Activated gamma-delta T cell treated with Interleukin-2 at 50 U/mL for 16 hours (primary cell): ENCODE measurements around the gene ZIC4.

Experiments
- DNase-seq: peaks from one replicate; pipeline ENCODE4 v3.0.0-alpha.2; 2020

ZIC4 gene

GRCh38 chr3:147404800-147405230, 1.5 kb downstream of the ZIC4 start:
- DNase-seq = no peak

GRCh38 chr3:147404000-147404799, 2.1 kb downstream of the ZIC4 start:
- DNase-seq = no peak

GRCh38 chr3:147403511-147403910, 2.8 kb downstream of the ZIC4 start:
- DNase-seq = no peak

GRCh38 chr3:147402159-147402558, 4.2 kb downstream of the ZIC4 start:
- DNase-seq = no peak

- no peak for DNase-seq
Observed at GRCh38 chr3:147401421-147401820, 4.9 kb downstream of the ZIC4 start.

GRCh38 chr3:147400999-147401398, 5.3 kb downstream of the ZIC4 start:
- DNase-seq = no peak

- no peak for DNase-seq
Observed at GRCh38 chr3:147400111-147400510, 6.2 kb downstream of the ZIC4 start.

GRCh38 chr3:147398813-147399534, 7.4 kb downstream of the ZIC4 start:
- no peak for DNase-seq

- no peak for DNase-seq
Observed at GRCh38 chr3:147397875-147398812, 8.2 kb downstream of the ZIC4 start.

GRCh38 chr3:147397155-147397874, 9.0 kb downstream of the ZIC4 start:
- DNase-seq = no peak

- DNase-seq = no peak
Observed at GRCh38 chr3:147396712-147397046, 9.7 kb downstream of the ZIC4 start.

- no peak for DNase-seq
Observed at GRCh38 chr3:147395899-147396711, 10.2 kb downstream of the ZIC4 start.

- DNase-seq = no peak
Observed at GRCh38 chr3:147394884-147395225, 11.5 kb downstream of the ZIC4 start.

GRCh38 chr3:147393943-147394883, 12.1 kb downstream of the ZIC4 start:
- no peak for DNase-seq

GRCh38 chr3:147393261-147393942, 12.9 kb downstream of the ZIC4 start:
- DNase-seq = no peak

- DNase-seq = no peak
Observed at GRCh38 chr3:147392625-147392946, 13.8 kb downstream of the ZIC4 start.

- DNase-seq = no peak
Observed at GRCh38 chr3:147391781-147392624, 14.3 kb downstream of the ZIC4 start.

- no peak for DNase-seq
Observed at GRCh38 chr3:147390589-147391569, 15.5 kb downstream of the ZIC4 start.
